GM18873 (cell line): ENCODE results near the gene RNF121.

ENCODE experiments used
- ATAC-seq: cut with Tn5 transposase; IDR thresholded peaks from one replicate; pipeline ENCODE4 v1.9.1; 2021; ENCODE audit warnings: mild to moderate bottlenecking, moderate library complexity, moderate number of reproducible peaks; ENCODE audit not compliant: unreplicated experiment, low FRiP score

RNF121 gene

DNA sequence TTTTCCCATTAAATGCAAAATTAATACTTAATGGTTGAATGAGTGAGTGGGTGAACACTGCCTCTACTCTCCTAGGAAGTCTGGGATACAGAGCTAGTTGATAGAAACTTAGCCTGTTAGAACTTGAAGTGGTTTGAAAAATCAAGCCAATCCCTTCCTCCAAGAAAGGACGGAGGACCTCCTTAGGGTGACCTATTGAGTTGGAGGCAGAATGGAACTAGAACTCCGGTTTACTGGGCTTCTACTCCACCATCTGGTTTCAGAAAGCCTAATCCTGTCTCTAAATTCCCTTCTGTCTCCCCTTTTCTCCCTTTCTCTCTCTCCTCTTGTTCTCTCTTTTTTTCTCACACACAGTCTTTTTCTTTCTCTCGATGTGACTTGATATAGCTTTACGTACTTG, 50.2 kb downstream of the RNF121 start:
- no peak for ATAC-seq

DNA sequence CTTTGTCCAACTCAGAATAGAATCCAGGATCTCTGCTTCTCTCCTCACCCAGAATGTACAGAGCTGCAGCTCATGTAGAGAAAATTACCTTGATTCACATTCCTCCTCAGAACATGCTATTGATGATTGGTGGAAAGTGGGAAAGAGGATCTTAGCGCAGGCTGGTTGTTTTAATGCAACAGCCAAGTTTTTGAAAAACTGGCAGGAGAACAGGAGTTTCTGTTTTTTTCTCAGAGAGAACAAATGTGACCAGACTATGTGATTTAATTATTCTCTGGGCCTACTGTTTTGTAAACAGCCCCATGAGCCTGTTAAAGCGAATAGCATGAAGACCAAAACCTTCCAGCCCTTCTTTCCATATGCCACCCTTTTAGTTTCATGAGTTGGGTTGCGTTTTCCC, 50.8 kb downstream of the RNF121 start:
- ATAC-seq, result no peak

DNA sequence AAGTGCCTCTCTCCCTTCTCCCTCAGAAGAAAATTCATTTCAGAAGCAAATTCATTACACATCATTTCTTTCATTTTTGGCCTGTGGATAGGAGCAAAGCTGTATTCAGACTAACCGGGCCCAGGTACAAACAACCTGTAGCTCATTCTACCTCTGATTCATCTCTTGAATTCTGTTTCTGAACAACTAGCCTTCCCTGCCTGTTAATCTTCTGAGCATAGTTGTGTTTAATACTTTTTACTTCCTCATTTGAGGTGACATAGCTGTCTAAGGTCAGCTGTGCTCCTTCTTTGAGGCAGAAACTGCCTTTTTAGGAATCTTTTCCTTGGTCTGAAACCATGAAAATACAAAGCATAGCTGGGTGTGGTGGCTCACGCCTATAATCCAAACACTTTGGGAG, 57.3 kb downstream of the RNF121 start:
- ATAC-seq, result no peak

DNA sequence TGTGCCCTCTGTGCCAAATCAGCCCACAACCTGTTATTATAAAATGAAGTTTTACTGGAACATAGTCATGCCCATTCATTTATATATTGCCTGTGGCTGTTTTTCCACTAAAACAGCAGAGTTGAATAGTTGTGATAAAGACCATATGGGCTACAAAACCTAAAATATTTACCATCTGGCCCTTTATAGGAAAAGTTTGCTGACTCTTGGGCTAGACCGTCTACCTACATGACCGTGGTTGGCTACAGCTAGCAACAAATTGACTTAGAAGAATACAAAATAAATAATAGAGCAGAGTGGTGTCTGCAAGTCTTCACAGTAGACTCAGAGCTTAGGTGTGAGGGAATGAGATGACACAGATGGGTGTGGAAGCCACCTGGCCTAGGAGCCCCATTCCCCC, 58.7 kb downstream of the RNF121 start:
- ATAC-seq, result no peak

DNA sequence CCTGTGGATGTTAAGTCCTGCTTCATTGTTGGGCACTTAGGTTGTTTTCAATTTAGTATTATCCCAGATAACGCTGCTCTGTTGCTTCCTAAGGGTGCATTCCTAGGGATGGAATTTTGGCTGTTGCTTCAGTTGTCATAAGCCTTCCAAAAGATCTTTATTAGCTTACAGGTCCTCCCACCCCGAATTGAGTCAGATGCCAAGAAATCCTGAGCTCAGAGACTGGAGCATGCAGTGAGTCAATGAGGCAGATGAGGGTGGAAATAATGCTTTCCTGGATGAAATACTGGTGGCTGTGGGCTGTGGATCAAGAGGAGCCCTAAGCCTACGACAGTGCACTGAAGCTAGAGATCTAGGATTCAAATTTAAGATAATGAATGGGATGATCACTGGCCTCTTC, 59.2 kb downstream of the RNF121 start:
- ATAC-seq, result no peak

DNA sequence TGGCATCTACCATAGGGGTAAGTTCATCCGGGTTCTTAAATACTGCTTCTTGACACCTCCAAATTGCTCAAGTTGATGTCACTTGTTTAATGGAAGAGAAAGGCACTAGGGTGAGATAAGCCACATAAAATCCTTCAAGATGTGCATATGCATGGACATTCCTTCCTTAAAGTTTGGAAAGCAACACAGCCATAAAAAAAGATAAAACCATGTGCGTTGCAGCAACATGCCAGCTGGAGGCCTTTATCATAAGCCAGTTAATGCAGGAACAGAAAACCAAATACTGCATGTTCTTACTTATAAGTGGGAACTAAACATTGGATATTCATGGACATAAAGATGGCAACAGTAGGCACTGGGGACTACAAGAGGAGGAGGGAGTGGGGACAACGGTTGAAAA, 61.9 kb downstream of the RNF121 start:
- ATAC-seq, result no peak

DNA sequence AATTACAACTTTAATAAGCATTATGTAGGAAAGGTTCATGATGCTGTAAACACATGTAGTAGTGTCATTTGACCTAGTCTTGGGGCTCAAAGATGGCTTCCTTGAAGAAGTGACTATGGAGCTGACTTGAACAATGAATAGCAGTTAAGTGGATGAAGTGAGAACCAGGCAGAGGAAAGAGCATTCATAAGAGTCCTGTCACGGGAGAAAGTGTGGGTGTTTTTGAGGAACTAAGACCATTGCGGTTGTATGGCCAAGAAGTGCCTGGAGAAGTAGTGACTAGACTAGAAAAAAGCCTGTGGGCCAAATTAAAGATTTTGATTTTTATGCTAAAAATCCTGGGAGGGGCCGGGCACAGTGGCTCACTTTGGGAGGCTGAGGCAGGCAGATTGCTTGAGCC, 62.6 kb downstream of the RNF121 start:
- ATAC-seq, result peak; percentile 62

DNA sequence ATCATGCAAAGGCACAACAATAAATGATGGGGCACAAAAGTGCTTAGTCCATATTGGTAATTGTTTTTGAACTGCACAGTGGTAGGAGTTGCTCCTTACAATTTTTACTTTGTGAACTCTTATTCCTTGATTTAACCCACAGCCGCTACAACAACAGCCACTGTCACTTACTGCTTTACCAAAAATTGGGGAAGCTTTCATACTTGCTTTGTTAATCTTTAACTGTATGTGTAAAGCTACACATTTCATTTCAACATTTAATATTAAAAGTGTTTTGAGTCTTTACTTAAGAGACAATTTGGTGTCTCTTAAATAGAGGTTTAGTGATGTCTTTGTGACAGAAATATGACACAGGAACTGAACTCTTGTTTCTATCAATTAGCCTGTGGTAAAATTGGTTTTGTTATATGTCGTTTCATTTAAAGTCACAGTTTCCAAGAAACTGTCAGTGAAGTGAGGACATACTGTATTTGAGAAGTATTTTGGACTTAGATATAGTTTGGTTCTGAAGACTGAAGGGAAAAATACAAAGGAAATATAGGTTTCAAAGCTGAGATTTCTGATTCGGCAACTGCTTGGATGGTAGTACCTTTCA, 63.4 kb downstream of the RNF121 start:
- ATAC-seq, result no peak

DNA sequence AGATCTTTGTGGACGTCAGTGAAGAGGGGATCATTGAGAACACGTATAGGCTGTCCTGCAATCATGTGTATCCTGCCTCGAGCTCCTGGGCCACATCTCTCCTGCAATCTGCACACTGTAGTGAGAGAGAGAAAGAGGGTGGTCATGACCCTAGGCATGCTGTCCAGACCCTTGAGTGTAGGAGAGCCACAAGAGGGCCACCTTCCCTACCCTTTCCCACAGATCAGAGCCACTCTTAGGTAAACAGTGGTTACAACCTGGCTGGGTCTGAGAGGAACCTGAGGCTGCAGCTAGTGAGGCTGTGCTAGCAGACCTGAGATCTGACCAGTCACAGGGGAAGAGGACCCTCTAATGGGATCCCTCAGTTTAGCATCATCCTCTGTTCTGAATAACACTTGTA, 65.9 kb downstream of the RNF121 start:
- no peak for ATAC-seq

DNA sequence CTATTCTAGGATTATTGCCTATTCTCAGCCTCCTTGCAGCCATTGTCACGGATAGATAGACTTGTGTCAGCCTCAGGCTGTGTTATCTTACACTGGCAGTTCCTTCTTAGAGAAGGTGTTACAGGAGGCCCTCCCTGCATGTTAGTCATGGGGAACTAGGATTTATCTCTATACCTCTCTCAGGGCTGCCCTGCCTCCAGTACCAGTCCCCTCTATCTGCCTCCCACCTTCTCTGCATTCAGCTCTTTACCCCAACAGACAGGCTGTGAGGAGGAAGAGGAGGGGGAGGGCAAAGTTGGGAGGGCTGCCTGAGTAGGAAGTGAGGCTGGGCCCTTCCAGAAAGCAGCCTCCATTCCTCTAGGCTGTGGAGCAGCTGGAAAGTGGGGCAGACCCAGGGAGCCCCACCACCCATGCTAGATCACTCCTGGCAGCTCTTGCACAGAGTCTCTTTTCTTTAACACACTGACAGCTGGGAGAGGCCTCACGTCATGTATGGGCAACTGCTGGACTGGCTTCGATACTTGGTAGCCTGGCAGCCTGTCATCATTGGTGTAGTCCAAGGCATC, 67.0 kb downstream of the RNF121 start:
- ATAC-seq, result no peak

DNA sequence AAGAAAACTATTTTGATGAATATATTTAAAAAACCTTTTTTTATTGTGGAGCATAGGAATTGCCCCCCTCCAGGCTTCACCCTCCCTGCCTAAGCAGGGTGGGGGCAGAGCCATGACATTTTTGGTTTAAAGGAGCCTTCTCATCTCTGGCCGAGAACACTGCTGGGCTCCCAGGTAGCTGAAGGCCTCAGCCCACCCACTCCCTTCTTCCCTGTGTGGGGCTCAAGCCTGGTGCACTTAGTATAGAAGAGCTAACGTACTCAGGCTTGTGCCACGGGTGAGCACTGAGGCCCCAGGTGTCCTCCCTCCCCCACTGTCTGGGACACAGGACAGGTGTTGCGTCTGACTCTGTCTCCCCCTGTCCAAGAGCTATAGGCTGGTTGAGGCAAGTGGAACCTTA, 67.7 kb downstream of the RNF121 start:
- no peak for ATAC-seq

DNA sequence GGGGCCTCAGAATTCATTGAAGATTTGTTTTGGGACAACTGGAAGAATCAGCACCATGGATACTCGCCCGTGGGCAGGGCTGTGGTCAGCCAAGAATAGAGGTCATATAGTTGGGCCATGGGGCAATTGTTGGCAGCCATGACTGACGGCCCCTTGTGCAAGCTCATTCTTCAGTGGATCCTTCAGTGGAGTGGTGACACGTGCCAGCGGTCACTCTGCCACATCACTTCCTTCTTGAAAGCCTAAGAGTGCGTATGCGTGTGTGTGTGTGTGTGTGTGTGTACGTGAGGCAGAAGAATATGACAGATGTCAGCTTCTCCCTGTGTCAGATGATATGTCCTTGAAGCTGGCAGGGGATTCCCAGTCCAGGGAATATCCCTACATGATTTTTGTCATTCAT, 68.1 kb downstream of the RNF121 start:
- ATAC-seq, result no peak

DNA sequence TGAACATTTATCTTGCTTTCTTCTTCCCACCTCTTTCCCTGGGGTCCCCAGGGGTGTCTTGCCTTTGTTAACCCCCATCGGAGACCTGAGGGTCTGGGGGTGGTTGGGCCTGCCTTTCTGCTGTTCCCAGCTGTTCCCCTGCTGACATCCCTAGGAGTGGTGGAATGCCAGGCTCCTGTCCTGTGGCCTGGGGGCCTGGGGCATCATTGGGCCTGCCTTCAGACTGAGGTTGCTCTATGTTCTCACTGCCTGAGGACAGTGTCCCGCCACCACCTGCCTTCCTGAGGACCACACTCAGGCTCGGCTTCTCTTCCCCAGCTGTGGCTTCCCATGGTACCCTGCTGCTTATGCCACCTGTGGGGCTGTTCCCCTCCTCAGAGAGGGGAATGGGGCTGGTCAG, 68.7 kb downstream of the RNF121 start:
- no peak for ATAC-seq

DNA sequence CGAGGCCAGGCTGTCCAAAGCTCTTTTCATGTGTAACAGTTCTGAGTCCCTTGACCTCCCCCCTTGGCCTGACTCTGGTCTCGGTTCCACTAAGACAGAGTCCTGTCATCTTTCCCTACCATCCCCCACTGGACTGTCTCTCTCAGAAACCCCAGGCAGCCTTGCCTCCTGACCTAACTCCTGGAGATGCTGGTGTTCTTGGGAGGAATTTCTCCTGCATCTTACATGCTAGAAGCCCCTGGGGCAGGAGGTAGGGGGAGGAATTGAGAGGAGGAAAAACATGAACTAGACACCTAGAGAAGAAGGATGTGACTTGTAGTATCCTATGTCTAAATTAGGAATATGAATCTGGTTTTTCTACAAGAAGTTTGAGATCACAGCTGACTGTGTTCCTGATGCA, 69.2 kb downstream of the RNF121 start:
- ATAC-seq, result no peak

DNA sequence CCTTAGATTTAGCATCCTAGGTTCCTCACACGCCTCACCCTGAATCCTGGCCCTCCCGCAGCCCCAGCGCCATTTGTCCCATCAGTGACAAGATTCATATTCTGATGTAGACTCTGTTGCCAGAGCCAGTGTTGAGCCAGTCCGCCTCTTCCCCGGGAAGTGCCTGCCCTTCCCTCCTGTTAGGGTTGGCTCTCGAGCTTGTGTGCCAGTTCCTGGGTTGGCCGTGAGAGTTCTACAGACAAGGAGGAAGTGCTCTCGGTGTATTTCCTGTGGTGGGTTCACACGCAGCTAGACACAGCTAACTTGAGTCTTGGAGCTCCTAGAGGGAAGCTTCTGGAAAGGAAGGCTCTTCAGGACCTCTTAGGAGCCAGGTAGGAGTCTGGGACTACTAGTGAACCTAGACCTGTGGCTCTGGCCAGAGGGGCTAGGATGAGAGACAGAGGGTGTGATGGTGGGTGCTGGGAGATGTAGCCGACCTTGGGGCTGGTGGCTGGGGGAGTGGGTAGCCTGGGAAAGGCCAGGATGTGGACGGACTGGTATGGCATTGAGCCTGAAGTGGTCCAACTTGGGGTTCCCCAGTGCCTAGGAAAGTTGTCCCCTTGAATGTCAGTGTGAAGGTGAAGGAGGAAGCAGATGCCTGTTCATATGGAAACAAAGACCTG, 69.9 kb downstream of the RNF121 start, which contains the start of gene IL18BP:
Gene IL18BP (plus strand): TSS at position 261 of the 662 bp plus-strand sequence. CDS start 1,076 bp downstream, outside the sequence.
- ATAC-seq, result no peak

DNA sequence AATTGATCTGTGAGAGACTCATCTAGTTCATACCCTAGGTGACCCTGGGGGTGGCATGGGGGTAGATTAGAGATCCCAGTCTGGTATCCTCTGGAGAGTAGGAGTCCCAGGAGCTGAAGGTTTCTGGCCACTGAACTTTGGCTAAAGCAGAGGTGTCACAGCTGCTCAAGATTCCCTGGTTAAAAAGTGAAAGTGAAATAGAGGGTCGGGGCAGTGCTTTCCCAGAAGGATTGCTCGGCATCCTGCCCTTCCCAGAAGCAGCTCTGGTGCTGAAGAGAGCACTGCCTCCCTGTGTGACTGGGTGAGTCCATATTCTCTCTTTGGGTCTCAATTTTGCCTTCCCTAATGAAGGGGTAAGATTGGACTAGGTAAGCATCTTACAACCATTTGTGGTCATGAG, 70.5 kb downstream of the RNF121 start:
- ATAC-seq, result no peak

DNA sequence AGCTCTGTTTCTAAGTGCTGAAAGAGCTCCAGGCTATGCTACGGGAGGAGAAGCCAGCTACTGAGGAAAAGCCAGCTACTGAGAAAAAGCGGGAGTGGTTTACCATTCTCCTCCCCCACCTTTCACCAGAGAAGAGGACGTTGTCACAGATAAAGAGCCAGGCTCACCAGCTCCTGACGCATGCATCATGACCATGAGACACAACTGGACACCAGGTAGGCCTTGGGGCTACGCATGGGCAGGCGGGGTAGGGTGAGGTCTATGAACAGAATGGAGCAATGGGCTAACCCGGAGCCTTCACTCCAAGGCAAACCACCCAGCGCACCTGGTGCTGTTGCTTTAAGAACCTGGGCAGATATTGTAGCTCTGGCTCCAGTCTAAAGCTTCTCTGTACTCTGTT, 71.0 kb downstream of the RNF121 start:
- ATAC-seq, result no peak

DNA sequence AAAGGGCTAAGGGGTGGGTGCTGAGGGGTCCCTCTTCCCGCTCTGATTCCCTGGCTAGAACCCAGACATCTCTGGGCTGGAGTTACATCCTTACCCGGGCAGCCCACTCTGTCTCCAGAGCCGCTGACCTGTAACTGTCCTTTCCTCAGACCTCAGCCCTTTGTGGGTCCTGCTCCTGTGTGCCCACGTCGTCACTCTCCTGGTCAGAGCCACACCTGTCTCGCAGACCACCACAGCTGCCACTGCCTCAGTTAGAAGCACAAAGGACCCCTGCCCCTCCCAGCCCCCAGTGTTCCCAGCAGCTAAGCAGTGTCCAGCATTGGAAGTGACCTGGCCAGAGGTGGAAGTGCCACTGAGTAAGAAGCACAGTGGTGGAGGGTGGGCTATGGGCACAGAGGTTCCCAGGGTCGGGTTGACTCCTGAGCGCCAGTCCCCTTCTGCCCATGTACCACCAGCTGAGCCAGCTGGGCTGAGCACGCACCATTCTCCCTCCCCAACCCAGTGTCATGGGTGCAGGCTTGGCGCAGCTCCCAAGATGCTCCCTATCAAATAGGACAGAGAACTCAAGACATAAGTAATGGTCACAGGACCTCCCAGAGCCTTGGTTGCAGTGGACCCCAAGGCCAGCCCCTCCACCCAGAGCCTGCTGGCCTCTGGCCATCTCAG, 71.5 kb downstream of the RNF121 start:
- ATAC-seq, result no peak

DNA sequence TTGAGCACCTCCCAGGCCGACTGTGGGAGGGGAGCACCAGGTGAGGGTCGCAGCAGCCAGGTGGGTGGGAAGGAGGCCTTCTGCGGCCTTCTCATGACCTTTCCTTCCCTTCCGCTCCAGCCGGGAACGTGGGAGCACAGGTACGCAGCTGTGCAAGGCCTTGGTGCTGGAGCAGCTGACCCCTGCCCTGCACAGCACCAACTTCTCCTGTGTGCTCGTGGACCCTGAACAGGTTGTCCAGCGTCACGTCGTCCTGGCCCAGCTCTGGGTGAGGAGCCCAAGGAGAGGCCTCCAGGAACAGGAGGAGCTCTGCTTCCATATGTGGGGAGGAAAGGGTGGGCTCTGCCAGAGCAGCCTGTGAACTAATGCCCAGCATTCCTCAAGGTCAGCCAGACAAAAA, 72.4 kb downstream of the RNF121 start:
- ATAC-seq, result no peak

DNA sequence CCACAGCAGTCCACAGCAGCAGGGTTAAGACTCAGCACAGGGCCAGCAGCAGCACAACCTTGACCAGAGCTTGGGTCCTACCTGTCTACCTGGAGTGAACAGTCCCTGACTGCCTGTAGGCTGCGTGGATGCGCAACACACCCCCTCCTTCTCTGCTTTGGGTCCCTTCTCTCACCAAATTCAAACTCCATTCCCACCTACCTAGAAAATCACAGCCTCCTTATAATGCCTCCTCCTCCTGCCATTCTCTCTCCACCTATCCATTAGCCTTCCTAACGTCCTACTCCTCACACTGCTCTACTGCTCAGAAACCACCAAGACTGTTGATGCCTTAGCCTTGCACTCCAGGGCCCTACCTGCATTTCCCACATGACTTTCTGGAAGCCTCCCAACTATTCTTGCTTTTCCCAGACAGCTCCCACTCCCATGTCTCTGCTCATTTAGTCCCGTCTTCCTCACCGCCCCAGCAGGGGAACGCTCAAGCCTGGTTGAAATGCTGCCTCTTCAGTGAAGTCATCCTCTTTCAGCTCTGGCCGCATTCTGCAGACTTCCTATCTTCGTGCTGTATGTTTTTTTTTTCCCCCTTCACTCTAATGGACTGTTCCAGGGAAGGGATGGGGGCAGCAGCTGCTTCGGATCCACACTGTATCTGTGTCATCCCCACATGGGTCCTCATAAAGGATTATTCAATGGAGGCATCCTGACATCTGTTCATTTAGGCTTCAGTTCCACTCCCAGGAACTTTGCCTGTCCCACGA, 73.2 kb downstream of the RNF121 start:
- ATAC-seq, result no peak
